GM19099 (cell line): ENCODE data around the gene C3orf80.

Experiments used
- POLR2A ChIP-seq: IDR thresholded peaks from 3 replicates; pipeline ENCODE4 v1.6.1; 2011; ENCODE audit warnings: low read depth; ENCODE audit not compliant: insufficient read length; ENCODE audit errors: extremely low read depth

C3orf80 gene

DNA sequence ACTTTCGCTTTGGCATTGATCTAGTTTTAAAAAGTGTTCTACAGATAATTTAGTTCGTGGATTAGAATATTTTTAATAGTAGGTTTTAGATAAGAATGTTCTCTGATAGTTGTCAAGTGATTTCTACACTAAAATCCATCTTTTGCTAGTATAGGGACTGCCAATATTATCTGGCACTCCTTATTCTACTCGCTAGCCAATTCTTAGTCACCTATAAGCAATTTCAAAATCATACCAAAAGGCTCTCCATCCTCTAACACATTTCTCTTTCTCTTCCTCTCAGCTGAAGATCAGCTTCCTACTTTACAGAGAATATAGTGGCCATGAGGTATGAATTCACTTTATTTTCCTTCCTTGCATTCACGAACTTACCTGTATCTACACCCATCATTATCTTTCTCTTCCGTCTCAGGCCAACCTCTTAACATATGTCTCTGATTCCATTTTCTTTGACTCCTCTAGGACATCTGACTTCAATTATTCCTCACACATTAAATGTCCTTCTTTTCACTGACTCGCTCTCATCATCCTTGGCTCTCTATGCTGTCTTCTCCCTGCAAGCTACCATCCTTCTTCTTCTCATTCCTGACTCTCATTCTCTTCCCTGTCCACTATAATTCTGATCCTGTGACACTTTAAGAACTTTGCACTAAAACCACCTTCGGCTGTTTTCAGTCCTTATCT is 35.5 kb downstream of the C3orf80 start:
- TF ChIP-seq POLR2A = no peak

DNA sequence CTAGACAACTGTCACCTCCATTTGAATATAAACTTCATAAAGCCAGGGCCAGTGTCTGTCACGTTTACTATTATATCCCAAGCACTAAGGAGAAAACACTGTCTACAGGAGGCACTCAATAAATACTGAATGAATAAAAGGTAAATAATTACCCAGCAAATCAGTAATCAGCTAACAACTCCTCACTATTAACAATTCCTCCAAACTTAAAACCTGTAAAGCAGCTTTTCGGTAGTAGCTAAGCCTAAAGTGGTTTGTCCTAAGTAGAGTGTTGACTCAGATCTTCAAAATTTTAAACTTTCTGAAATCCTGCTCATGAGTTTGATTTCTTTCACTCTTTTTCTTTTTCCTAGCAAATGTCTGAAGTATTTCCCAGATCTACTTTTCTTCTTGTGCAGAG is 39.9 kb downstream of the C3orf80 start:
- no peak for TF ChIP-seq POLR2A
